HG03097 (cell line): ENCODE data around the gene BTG3.
A peak's percentile ranks its signal among the peaks of the same experiment; 100 is the strongest.

Experiments
- ATAC-seq: cut with Tn5 transposase; IDR thresholded peaks from one replicate; pipeline ENCODE4 v1.9.1; 2021; ENCODE audit not compliant: unreplicated experiment, low FRiP score

BTG3 gene, protein sequence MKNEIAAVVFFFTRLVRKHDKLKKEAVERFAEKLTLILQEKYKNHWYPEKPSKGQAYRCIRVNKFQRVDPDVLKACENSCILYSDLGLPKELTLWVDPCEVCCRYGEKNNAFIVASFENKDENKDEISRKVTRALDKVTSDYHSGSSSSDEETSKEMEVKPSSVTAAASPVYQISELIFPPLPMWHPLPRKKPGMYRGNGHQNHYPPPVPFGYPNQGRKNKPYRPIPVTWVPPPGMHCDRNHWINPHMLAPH

DNA sequence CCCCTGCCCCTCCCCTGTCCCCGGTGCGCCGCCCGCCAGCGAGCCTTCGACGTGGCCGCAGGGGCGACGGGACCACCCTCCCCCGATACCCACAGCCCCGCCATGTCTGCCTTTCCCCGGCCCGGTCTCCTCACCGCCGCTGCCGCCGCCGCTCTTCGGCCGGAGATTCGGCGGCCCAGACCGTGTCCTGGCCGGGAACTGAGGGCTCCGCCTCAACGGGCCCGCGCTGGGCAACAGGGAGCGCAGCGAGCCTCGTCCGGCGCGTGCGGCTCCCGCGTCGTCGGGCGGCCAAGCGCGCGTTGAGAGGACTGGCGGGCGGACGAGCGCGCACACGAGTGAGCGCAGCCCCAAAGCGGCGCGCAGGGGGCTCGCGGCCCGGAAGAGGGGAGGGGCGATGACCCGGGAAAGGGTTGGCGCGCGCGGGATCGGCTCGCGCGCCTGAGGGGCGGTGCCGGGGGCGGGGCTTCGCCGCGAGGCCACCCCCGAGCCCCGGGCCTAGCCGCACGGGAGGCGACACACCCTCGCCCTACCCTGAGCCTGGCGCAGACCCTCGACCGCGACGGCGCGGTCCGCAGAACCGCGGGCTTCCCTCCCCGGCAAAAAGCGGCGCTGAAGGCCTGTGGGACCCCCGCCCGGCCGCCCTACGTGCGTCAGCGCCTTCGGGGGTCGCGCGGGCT lies at the start of gene BTG3:
Gene BTG3 (minus strand): TSS at position 337 of the 677 bp plus-strand sequence. CDS start 3,757 bp downstream, outside the sequence.
- peak; percentile 80 for ATAC-seq

GRCh38 chr21:17660862-17661261 lies 48.2 kb upstream of the BTG3 start:
- no peak for ATAC-seq

GRCh38 chr21:17660452-17660851 lies 47.8 kb upstream of the BTG3 start:
- ATAC-seq, result no peak

DNA sequence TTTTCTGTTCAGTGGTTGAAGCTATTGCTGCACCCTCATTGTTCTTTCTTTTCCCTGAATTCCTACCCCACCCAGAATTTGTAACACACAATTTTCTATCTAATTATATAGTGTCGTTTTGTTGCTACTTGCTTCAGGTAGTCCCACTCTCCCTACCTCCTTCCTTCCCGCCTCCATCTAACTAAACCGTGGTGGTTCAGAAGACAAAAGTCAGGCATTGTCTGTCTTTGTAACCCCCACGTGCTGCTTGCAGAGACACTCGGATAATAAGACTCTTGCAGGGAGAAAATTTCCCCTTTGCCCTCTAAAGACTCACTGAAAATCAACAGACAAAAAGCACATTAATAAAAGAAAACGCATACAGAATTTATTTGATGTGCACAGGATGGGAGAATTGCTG lies 46.2 kb upstream of the BTG3 start:
- no peak for ATAC-seq

DNA sequence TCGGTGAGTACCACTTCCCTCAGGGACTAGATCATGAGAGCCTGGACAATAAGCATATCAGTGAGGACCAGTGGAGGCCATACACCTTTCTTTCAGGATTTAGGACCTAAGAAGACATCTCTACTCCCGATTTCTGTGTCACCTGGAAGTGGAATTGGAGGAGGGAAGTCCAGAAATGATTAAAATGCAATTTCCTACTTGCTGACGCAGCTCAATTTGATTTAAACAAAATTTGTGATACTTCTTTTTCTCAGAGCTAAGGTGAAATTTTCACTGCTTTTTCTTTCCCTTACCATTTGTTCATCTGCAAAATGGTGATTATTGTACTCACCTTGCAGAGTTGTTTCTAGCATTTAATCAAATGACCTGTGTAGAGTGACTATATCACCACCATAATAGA lies 38.8 kb upstream of the BTG3 start:
- no peak for ATAC-seq

- no peak for ATAC-seq
Measured at GRCh38 chr21:17650292-17650691, 37.6 kb upstream of the BTG3 start.

- no peak for ATAC-seq
Measured at GRCh38 chr21:17646790-17647189, 34.1 kb upstream of the BTG3 start.

- ATAC-seq, result no peak
Measured at GRCh38 chr21:17644186-17644585, 31.5 kb upstream of the BTG3 start.

DNA sequence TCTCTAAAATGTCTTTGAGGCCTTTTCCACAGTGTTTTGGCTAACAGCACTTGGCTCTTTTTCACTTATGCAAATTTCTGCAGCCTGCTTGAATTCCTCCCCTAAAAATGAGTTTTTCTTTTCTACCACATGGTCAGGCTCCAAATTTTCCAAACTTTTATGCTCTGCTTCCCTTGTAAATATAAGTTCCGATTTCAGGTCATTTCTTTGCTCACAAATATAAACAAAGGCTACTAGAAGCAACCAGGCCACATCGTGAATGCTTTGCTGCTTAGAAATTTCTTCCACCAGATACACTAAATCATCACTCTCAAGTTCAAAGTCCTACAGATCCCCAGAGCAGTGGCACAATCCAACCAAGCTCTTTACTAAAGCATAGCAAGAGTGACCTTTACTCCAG lies 28.1 kb upstream of the BTG3 start:
- ATAC-seq, result no peak

DNA sequence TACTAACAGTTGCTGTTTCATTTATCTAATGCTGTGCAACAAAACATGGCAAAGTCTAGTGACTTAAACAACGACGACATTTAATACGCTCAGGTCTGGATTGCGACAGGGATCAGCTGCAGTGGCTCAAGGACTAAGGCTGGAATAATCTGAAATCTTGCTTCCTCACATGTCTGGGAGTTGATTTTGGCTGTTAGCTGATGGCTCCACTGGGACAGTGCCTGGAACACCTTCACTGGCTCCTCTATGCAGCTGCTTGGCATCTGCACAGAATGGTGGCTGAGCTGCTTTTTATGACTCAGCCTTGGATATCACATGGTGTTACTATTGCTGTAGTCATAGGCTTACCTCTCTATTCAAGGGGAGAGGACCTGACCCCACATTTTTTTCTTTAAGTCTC lies 24.0 kb upstream of the BTG3 start:
- no peak for ATAC-seq

DNA sequence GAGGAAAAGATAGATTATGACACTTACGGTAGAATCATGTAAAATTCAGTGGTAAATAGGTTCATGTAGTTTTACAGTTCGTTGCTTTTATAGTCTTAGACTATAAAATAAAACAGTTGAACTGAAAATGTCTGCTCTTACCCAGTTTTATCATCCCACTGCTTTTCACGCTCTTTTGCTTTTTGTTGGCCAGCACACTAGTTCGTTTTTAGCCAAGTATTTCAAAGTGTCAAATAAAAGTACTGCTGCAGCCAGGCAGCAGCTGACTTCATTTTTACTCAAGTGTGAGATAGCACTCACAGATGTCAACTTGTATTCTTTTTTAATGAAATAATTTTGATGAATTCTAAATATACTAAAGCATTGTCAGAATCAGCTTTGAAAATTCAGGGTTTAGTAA lies 18.5 kb upstream of the BTG3 start:
- no peak for ATAC-seq

GRCh38 chr21:17622018-17622417 lies 9.3 kb upstream of the BTG3 start:
- no peak for ATAC-seq

- no peak for ATAC-seq
Measured at GRCh38 chr21:17616831-17617230, 4.1 kb upstream of the BTG3 start.

GRCh38 chr21:17613242-17613676 lies 558 bp upstream of the BTG3 start:
- ATAC-seq, result no peak

GRCh38 chr21:17612023-17612564 lies 607 bp downstream of the BTG3 start:
- ATAC-seq, result no peak

GRCh38 chr21:17611414-17612022 lies 1.2 kb downstream of the BTG3 start:
- ATAC-seq, result peak; percentile 65

DNA sequence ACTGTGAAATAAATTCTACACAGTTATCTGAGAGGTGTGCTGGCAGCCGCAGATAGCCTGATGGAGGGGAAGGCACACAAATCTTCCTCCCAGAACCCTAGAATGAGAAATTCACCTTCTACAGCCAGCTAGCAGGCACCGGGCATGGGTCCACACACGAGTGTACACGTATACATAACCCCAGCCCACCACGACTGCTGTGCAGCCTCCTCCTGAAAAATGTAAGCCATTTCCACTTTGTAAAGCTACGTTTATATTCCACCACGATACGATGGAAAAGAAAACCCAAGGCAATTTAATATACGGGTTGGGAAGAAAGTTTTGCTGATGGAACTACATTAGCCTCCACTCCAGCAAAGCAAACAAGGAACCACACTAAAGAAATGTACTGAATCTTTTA lies 1.8 kb downstream of the BTG3 start:
- ATAC-seq, result no peak

GRCh38 chr21:17609681-17610080 lies 3.0 kb downstream of the BTG3 start:
- ATAC-seq, result no peak

- no peak for ATAC-seq
Measured at GRCh38 chr21:17607684-17608083, 5.0 kb downstream of the BTG3 start.

GRCh38 chr21:17602874-17603273 lies 9.8 kb downstream of the BTG3 start:
- no peak for ATAC-seq

- ATAC-seq, result no peak
Measured at GRCh38 chr21:17598437-17598836, 14.3 kb downstream of the BTG3 start.

GRCh38 chr21:17597680-17598079 lies 15.0 kb downstream of the BTG3 start:
- no peak for ATAC-seq
